IPS-NIHi11 (cell line): Measurements from ENCODE around the gene FNDC3A.
A peak's percentile ranks its signal among the peaks of the same experiment; 100 is the strongest.

Experiments used
- DNase-seq: peaks from one replicate; pipeline ENCODE4 v3.0.0; 2012; ENCODE audit warnings: mixed read lengths, low spot score

FNDC3A gene

DNA sequence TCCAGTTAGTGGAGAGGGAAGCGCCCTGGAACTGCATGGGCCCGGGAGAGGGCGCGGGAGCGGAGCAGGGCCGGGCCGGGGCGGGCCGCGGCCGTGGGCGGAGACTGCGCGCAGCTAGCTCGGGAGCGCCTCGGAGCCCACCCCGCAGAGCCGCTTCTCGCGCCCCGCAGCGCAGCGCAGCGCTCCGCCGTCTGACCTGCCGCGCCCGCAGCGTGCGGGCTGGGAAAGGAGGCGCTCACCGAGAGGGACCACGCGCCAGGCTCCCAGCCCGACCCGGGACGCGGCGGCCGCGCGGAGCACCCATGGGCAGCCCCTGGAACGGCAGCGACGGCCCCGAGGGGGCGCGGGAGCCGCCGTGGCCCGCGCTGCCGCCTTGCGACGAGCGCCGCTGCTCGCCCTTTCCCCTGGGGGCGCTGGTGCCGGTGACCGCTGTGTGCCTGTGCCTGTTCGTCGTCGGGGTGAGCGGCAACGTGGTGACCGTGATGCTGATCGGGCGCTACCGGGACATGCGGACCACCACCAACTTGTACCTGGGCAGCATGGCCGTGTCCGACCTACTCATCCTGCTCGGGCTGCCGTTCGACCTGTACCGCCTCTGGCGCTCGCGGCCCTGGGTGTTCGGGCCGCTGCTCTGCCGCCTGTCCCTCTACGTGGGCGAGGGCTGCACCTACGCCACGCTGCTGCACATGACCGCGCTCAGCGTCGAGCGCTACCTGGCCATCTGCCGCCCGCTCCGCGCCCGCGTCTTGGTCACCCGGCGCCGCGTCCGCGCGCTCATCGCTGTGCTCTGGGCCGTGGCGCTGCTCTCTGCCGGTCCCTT lies 244.5 kb downstream of the FNDC3A start, which contains the start of gene MLNR:
MLNR (plus strand) TSS at position 303 of the 820 bp plus-strand sequence; CDS start at position 303, 0 bp downstream.
- peak; percentile 86 for DNase-seq

GRCh38 chr13:49220856-49221589 lies 245.3 kb downstream of the FNDC3A start:
- peak; percentile 55 for DNase-seq

GRCh38 chr13:49221590-49221965 lies 245.9 kb downstream of the FNDC3A start:
- DNase-seq = no peak

- no peak for DNase-seq
Observed at GRCh38 chr13:49225223-49226042, 249.7 kb downstream of the FNDC3A start.

DNA sequence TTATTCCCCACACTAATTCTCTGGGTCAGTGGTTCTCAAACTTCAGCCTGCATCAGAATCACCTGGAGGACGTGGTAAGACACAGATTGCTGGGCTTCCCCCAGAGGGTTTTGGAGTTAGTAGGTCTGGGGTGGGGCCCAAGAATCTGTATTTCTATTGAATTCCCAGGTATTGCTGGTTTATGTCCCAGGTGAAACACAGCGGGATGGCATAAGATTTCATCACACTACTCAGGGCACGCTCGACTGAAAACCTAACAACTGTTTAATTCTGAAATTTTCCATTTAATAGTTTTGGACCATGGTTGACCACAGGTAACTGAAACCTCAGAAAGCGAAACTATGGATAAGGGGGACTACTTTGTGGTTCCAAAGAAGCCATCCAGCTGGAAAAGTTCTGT lies 250.9 kb downstream of the FNDC3A start:
- no peak for DNase-seq

GRCh38 chr13:49234741-49235140 lies 259.0 kb downstream of the FNDC3A start:
- no peak for DNase-seq

DNA sequence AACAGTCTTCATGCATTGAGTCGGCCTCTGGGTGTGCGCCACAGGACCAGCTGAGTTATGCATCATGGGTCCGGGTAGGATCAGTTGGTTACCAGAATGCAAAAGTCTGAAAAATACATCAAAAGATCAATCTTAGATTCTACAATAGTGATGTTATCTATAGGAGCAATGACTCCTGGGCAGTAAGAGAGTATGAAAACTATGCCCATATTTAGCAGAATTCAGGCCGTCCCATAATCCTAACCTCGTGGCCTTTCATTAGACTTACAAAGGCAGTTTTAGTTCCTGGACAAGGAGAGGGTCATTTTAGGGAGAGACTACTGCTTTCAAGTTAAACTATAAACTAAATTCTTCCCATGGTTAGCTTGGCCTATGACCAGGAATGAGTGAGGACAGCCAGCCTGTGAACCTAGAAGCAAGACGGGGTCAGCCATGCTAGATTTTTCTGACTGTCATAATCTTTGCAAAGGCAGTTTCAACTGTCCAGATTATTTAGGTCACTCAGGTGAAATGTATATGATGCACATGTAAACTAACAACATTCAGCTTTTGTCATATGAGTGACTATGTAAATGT lies 260.2 kb downstream of the FNDC3A start:
- no peak for DNase-seq

- DNase-seq = no peak
Observed at GRCh38 chr13:49238621-49239020, 262.9 kb downstream of the FNDC3A start.

GRCh38 chr13:49240017-49240416 lies 264.3 kb downstream of the FNDC3A start:
- DNase-seq = peak; percentile 50

DNA sequence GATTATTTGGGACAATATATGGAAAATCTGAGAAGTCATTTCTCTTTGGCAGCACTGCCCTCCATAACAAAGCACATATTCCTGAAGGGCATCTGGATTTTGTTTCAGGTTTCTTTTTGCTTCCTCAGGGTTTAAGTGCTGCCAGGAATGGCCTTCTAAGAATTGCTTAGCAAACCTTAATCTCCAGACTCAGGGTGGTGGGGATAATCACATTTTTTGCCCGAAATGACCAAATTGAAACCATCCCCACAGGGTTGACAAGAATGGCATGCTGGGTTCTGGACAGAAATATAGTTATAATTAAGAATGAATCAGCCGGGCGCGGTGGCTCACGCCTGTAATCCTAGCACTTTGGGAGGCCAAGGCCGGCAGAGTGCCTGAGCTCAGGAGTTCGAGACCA lies 265.6 kb downstream of the FNDC3A start:
- DNase-seq = no peak

DNA sequence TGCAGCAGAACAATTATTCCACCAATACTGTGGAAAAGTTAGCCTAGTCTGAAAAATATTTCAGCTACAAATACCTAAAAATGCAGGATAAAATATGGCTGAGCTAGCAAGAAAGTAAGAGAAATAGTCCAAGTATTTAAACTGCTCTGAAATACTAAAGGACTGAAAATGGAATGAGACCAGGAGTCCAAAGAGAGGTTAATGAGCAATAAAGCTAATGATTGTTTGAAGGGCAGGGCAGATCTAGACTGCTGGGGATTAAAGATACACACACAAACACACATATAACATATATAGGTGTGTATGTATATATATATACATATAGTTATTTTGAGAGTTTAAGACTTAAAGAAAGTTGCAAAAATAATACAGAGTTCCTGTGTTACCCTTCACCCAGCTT lies 269.4 kb downstream of the FNDC3A start:
- DNase-seq = no peak

DNA sequence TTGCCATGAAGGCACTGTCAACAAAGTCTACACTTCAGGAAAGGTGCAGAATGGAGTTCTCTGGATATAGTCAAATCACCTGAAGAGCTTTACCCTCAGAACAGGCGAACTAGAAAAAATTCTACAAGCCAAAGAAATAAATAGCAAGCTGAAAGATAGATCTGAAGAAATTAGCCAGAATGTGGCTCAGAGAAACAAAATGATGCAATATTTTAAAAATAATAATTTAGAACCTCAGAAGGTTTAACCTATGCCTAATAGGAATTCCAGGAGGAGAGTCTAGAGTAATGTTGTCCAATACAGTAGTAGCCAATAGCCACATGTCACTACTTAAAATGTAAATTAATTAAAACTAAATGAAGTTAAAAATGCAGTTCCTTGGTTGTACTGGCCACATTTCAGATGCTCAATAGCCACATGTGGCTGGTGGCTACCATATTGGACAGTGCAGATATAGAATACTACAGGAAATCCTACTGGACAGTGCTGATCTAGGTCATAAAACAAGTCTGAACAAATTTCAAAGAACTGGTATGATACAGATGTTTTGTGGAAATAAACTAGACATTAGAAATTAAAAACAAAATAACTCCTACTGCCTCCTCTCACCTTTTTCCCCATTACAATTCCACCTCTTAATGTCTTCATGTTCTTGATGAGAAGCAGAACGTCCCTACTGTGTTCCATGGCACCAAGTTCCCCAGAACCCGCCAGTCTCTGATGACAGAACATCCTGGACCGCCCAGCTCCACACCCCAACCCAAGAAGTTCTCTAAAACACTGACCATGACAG lies 271.3 kb downstream of the FNDC3A start:
- DNase-seq = no peak

DNA sequence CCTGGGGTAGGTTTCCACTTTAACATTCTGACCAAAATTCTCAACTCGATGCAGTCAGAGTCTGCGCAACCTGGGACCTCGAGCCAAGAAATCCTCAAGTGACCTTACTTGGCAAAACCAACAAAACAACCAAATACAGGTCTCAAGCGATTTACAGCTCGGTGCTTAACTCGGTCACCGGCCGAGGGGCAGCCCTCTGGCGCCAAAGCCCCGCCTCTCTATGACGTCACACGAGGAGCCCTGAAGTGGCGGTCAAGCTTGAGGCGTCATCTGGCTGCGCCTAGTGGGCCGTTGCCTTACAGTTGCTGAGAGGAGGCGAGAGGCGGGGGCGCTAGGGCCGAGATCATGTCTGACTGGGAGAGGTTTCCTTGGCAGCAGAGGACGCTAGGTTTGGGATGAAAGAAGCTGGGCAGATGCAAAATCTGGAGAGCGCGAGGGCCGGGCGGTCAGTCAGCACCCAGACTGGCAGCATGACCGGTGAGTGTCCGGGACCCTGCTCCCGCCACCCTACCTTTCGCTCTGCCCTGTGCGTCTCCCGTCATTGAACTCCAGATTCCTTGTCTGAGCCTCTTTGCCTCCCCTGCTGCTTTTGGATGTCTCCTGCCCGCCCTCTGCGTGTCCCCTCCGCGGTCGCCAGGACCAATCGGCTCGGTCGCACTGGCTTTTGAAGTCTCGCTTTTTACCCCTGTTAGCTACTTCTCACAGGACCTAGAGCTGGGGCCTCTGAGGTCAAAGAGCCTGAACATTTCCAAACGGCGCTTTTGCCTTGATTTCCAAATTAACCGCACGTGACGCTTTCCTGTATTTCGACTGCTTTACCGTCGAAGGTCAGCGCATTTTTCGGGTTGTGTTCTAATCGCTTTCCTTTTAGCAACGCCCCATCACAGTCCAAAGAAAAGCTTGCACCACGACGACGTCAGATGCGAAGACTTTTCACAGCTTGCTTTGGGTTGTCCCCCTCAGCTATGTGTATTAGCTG lies 272.2 kb downstream of the FNDC3A start, which contains the start of gene CDADC1:
CDADC1 (plus strand) TSS at position 283 of the 979 bp plus-strand sequence; CDS start at position 396, 113 bp downstream.
- DNase-seq = peak; percentile 97

DNA sequence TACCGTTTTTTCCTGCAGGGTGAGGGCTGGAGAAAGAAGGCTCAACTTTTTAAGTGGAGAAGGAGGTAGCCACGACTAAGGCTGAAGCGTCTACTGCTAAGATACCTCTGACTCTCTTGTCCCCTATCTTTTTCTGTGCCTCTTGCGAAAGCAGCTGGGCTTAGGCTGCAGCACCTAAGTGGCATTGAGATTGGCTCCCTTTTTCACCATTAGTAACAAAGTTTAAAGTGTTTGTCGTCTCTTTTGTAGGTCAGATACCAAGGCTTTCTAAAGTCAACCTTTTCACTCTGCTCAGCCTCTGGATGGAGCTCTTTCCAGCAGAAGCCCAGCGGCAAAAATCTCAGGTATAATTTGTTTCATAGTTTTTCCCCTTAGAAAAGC lies 272.9 kb downstream of the FNDC3A start:
- peak; percentile 8 for DNase-seq

DNA sequence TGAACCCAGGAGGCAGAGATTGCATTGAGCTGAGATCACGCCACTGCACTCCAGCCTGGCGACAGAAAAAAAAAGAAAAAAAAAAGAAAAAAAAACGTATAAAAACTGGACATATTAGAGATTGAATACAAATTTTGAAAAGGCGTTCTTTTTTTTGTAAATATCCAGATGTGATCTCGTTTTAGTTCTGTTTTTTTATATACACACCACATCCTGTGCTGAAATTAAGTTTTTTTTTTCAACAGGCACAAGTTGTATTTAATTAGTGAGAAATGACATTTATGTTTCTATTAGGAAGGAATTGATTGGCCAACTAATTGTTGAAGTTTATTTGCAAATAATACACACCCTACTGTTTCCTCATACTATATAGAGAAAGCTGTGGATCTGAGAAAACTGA lies 275.6 kb downstream of the FNDC3A start:
- DNase-seq = no peak

GRCh38 chr13:49253310-49253709 lies 277.6 kb downstream of the FNDC3A start:
- DNase-seq = no peak

DNA sequence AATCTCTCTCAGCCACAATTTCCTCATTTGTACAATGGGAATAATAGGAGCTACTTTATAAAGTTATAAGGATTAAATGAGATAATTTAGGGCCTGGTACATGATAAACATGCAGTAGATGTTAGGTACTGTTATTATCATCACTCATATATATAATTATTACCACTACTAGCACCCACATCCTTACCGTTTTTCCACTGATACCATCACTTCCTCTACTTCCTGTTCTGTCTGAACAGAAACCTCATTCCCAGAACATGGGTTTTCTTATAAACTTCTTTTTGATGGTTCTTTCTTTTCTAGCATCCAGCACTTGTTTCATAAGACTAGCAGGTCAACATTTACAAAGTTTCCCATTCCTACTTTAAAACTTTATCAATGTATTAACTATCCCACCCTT lies 278.3 kb downstream of the FNDC3A start:
- no peak for DNase-seq

DNA sequence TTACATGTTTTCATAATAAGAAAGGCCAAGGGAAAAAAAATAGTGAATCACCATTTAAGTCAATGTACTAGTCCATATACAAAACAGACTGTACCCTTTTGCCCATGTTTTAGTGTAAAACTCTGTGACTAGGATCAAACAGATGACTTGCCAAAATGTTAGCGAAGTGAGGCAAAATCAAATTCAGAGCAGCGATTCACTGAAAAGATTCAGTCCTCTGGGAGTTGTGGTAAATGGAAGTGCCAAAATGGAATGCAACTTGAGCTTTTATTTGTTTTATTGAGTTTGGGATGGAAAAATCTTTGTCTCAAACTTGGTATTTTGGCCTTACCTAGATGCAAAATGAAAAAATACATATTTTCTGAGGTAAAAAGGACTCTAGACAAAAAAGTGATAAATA lies 281.1 kb downstream of the FNDC3A start:
- DNase-seq = no peak

GRCh38 chr13:49258089-49258796 lies 282.5 kb downstream of the FNDC3A start:
- no peak for DNase-seq
